HL-60 (cell line): Measurements from ENCODE around the gene MRPL9.

ENCODE experiments used
- CTCF ChIP-seq: IDR thresholded peaks from one replicate; pipeline ENCODE4 v1.5.1; 2011; ENCODE audit warnings: low read length, control low read depth, inconsistent platforms; ENCODE audit not compliant: insufficient read depth
- GABPA ChIP-seq: IDR thresholded peaks from 2 replicates; pipeline ENCODE4 v1.6.1; 2012; ENCODE audit warnings: low read depth
- POLR2AphosphoS5 ChIP-seq: IDR thresholded peaks from 2 replicates; pipeline ENCODE4 v1.6.1; 2012; ENCODE audit warnings: low read depth
- TF ChIP-seq, protein P1 (sequence below): IDR thresholded peaks from 2 replicates; pipeline ENCODE4 v1.6.1; 2012; ENCODE audit warnings: low read depth; ENCODE audit not compliant: insufficient replicate concordance

- TF ChIP-seq CTCF (no peak), POLR2AphosphoS5 (no peak), GABPA (no peak)
- TF ChIP-seq, protein P1, sequence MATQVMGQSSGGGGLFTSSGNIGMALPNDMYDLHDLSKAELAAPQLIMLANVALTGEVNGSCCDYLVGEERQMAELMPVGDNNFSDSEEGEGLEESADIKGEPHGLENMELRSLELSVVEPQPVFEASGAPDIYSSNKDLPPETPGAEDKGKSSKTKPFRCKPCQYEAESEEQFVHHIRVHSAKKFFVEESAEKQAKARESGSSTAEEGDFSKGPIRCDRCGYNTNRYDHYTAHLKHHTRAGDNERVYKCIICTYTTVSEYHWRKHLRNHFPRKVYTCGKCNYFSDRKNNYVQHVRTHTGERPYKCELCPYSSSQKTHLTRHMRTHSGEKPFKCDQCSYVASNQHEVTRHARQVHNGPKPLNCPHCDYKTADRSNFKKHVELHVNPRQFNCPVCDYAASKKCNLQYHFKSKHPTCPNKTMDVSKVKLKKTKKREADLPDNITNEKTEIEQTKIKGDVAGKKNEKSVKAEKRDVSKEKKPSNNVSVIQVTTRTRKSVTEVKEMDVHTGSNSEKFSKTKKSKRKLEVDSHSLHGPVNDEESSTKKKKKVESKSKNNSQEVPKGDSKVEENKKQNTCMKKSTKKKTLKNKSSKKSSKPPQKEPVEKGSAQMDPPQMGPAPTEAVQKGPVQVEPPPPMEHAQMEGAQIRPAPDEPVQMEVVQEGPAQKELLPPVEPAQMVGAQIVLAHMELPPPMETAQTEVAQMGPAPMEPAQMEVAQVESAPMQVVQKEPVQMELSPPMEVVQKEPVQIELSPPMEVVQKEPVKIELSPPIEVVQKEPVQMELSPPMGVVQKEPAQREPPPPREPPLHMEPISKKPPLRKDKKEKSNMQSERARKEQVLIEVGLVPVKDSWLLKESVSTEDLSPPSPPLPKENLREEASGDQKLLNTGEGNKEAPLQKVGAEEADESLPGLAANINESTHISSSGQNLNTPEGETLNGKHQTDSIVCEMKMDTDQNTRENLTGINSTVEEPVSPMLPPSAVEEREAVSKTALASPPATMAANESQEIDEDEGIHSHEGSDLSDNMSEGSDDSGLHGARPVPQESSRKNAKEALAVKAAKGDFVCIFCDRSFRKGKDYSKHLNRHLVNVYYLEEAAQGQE: no peak
These were observed 39.4 kb downstream of the MRPL9 start for GRCh38 chr1:151723726-151724370.
